Retina (tissue), 1 donor: ENCODE data around the gene HHAT.

Experiments
- DNase-seq: peaks from one replicate; pipeline ENCODE4 v3.0.0-alpha.2; 2016

Gene HHAT

DNA sequence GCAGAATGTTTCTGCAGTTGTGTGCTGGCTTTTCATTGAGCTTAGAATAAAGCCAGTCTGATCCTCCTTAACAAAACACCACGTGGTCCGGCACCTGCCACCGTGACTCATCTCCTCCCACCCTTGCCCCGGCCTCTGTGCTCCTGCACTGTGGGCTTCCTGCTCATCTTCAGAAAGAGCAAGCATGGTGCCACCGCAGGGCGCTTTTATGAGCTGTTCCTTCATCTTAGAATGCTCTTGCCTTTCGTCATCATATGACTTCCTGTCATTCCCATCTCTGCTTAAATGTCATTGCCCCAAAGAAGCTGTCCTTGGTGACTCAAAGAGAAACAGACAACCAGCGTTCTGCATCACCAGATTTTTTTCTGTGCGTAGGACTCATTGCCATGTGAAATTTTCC lies 117.8 kb downstream of the HHAT start:
- DNase-seq = no peak

DNA sequence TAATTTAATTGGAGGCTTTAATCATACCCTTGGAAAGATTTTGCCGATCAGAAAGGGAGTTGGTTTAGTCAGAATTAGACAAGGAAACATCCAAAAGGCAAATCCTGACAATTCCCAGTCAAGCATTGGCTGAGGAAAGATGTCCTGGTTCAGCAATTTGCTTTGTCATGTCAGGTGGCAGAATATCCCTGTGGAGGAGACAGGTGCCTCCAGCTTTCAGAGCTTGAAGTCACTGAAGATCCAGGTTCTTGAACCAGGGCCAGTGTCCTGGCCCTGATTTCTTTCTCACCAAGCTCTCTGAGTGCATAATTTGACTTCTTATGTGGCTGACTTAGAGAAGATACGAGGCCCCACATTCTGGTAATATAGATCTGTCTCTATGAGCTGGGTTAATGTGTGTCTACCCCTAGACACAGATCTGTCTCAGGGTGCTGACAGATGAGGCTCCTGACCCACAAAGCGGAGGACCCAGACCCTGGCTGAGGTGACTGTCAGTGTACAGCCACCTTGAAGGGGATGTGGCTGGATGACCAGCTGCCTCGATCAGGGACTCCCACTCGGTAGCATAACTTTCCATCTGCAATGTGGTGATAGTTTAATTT lies 118.9 kb downstream of the HHAT start:
- DNase-seq = no peak

DNA sequence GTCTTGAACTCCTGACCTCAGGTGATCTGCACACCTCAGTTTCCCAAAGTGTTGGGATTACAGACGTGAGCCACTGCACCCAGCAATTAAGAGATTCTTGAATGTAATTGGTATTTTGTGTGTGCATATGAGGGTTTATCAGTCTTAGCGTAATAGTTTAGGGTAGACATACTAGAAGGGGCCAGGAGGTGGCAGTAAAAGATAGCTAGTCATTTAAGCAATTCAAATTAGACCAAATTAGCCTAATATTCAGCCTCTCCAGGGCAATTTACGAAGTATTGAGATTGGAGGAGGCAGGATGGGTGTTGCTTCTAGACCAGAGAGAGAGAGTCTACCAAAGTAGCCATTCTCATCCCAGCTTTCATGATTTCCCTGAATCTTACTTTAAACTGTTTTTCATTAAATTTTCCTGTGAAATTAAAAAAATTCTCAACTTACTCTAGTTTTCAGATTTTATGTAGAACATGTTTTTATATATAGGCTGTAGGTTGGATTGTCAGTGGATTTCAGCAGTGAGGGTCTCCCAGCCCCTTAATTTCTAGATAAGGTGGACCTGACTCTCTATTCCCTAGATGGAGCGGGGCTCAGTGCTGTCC lies 119.7 kb downstream of the HHAT start:
- peak; percentile 45 for DNase-seq

DNA sequence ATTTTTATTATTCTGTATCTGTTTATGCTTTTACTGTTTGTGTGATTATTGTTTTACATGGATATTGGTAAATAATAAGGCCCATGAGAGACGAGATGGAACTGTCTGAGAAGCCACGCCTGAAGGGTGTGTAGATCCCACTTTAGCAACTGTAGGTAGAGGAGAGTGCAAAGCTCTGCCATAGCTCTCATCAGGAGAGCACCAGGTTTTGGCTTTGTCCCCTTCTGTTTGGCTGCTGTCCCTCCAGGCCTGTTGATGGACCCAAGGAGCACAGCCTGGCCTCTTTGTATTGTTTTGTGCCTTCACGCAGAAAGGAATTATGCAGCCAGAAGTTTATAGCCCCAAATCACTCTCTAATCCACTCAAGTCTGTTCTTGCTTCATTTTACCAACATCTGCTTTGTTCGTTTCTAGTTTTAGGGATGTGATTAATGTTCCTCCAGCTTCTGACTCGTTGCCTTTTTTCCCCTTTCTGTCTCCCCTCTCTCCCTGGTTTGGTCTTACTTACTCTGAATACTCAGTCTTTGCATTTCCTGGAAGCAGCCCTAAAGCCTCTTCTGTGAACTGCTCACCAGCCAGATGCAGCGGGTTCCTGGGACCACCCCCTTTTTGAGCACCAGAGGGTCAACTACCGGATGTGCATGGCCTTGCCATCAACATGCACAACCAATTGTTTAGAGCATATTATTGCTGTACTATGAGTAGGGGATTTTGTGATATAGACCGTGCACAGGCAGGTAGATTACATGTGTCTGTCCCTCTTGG lies 127.3 kb downstream of the HHAT start:
- no peak for DNase-seq

DNA sequence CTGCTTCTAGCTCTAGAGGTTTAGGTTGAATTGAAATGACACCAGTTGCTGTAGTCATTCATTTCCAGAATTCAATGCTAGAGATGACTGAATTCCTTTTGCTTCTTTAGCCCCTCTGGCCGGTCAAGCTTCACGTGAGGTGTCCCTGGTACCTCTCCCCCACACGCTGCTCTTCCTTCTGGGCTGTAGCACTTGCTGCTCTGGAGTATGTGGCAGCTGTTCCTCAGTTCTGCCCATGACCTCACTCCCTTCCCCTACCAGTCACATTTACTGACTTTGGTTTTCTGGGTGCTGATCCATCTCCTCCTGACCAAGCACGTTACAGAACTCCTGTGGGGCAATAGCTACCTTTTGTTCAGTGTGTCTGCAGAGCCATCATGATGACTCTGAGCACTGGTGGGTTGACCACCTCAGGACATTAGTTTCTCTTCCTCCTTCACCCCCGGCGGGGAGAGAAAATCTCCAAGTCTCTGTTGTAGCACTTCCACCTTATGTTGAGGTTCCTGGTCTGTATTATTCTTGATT lies 128.1 kb downstream of the HHAT start:
- DNase-seq = no peak

DNA sequence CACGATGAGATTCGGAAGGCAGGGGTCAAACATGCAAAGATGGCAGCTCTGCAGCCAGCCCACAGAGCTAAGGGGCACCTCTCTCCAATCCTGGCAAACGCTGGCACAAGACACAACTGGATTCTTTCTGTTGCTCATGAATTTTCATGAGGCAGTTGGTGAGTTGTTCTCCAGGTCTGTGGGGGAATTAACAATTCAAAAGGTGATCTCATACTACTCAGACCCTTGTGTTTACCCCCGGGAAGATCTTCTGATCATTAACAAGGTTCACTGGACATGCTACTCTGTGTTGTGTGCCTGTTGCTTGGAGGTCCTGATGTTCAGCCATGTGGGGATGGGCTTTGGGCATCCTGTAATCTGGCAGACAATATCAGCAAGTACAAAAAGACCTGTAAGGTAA lies 128.9 kb downstream of the HHAT start:
- no peak for DNase-seq

DNA sequence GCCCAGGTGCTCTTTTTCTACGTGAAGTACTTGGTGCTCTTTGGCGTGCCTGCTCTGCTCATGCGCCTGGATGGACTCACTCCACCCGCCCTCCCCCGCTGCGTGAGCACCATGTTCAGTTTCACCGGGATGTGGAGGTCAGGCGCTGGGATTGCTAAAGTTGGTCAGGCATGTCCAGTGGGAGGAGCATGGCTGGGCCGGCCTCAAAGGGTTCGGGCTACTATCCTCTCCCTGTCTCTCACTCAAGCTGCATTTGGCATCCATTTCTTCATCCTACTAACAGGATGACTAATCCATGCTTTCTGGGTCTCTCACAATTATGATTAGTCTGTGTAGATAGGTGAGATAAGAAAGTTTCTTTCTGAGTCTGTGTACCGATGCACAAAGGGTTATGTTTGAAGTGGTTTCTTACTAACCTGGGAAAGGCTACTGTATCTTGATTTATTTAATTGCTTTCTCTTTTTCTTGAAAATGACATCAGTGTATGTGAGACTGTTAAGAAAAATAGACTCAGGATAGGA lies 135.9 kb downstream of the HHAT start:
- DNase-seq = no peak

DNA sequence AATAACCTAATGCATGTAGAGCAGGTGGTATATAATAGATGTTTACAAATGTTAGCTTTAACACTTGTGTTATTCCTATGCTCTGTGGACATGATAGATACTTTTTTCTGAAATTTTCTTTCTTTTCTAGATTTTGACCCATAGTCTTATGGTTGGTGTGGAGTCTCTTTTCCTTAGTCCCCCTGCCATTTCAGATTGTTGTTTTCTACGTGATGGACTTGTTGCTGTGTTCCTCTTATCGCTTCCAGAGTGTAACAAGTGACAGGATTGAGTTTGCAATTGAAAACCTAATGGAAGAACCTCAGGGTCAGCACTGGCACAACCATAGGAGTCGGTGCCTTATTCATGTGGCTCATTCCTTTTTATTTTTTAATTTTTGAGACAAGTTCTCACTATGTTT lies 136.4 kb downstream of the HHAT start:
- DNase-seq = no peak

DNA sequence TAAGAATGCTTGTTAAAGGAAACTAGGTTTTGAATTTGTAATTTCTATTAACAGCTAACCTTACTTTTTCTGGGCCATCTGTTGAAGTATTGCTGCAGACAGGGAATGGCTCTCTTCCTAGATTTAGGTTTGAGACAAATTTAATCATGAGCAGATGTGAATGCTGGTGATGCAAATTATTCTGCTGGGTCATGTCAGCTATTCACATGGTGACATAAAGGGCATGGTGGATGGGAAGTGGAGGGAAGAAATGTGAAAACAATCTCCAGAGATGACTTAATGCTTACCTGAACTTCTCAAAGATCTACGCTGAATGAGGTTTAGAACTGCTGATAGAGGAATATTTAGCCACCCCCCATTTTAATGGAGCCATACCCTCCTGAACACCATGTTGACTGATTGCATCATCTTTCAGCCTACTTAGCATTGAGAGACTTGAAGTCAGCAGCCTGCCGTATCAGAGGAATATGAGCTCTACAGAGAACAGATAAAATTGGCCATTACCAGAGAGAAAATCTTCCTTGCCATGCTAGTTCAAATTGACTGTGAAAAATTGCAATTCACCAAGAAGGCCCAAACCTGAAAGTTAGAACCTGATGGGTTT lies 138.8 kb downstream of the HHAT start:
- no peak for DNase-seq

DNA sequence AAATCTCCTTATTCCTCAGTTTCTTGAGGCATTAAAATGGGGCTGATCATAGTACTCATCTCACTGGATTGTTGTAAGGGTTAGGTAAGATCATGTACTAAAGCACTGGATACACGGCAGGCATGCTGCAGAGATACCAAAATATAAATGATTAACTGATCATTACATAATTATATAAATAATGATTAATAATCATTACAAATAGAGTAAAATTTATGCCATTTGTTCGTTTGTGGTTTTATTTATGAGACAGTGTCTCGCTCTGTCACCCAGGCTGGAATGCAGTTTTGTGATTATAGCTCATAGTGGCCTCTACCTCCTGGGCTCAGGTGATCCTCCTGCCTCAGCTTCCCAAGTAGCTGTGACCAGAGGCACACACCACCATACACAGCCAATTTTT lies 140.7 kb downstream of the HHAT start:
- DNase-seq = no peak

DNA sequence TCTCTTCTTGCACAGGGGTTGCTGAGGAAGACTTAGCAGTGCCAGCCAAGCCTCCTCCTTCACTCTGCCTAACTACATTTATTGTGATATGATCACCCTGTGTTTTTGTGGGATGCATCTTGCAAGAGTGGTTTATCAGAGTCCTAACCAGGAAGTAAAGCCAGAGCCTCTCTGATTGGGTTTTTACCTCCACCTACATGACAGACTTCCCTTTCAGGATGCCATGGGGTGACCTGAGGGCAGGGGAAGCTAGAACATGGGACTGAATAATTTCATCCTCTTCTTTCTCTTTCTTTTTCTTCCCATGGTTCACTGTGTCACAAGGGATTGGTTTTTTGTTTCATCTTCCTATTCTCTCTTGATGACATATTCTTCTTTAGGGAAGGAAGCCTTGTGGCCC lies 146.6 kb downstream of the HHAT start:
- DNase-seq = no peak

DNA sequence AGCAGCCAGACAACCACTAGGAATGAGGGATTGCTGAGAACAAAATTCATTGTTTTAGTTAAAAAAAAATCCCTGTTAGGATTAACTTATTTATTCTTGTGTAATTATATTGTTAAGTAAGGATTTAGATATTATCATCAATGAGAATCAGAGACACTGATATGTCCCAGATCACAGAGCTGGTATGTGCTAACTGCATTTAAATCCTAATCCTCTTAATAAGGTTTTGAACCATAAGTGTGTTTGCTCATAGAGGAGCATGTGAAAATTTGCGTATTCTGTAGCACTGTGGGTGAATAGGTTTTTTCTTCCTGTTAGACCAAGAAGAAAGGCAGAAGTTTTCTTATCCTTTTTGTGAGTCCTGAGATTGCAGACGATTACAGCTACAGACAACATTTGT lies 147.1 kb downstream of the HHAT start:
- DNase-seq = no peak

DNA sequence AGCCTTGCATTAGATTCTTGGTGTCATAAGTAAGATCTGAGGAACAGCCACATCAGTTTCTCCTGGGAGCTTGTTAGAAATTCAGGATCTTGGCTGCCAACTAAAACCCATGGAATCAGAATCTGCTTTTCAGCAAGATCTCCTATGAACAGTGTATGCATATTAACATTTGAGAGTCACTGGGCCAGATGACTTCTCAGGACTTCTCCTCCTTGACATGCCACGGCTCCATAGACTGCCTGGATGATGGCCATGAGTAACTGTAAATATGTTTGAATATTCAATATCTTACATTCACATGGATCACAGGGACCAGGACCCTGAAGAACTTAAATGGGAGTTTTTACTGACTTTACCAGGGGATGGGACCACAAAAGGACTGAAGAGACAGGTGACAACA lies 148.0 kb downstream of the HHAT start:
- DNase-seq = no peak

DNA sequence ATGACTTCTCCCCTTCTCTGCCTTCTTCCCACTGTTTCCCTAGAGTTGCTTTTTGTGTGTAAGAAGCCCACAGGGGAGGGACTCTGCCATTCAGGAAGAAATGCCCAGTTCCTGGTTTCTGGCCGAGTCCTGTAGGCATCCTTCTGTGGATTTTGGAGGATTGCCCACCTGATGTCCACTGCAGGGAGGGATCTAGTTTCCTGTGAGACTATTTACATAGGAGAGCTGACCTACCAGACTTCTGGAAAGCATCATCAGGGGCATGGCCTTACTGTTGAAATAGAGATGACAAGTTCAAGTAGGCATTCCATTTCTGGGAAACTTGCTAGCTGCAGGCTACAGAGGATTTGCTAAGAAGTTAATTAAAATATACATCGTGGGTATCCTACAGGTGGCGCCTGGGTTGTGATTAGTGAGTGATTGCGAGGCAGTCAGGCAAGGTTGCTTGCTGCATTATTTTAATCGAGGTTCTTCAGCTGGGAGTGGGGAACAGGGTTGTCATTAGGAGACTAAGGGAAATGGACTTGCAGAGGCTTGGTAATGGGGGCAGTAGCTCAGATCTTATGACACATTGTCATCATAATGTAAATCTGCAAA lies 148.7 kb downstream of the HHAT start:
- DNase-seq = no peak

DNA sequence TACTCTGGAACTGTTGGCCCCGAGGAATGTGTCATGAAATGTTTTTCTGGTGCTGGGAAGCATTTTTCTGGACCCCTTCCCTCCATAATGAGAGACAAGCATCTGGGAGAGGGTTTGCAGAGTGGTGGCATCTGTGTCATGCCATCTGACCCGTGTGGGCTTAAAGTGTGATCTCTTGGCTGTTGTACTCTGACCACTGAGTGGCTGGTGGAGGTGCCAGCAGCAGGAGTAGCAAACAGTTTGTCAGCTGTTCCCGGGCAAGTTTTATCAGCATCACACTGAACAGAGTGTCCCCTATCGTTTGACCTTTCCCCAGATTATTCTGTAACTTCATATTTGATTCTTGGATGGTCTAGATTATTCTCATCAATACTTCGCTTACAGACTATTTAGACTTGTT lies 150.1 kb downstream of the HHAT start:
- no peak for DNase-seq

DNA sequence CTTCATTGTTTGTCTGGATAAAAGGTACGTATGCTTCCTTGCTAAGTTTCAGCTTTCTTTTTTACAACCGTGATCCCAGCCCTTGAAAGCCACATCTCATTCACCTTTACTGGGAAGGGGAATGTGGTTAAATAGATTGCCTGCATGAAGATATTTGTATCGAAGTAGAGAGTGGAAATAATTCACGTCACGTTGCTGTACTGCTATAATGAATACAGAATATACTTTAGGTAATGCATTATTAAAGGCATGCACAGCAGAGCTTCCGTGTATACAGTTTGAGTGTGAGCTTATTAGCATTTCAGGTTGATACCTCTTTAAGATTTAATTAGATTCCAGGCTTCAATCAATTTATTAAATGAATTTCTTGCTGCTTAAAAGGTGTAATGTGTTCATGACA lies 153.8 kb downstream of the HHAT start:
- DNase-seq = no peak

DNA sequence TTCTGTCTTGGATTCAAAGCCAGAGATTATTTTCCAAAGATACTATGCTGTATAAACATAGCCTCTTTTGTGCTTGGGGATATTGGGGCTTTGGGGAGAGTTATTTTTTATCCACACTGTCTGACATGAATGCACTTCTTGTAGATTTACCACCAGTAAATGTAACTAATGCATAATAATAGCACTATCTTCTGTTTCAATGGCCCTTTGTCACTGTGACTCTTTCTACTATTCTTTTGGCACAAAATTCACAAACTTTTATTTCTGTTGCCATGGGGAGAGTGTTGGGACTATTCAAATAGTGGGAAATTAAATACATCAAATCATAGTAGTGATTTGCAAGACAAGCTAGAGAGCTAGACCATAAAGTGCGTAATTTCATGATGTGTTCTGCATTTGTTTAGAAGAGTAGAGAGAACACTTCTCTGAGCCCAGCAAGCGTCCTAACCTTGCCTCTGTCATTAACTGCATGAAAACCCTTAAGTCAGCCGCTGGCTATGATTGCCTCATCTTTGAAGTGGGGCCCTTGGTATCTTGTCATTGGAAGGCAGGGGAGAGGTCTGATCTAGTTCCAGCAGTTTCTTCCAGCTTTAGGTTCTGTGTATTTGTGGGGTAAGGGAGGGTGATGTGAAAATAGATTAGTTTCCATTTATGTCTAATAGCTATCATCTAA lies 154.4 kb downstream of the HHAT start:
- no peak for DNase-seq

DNA sequence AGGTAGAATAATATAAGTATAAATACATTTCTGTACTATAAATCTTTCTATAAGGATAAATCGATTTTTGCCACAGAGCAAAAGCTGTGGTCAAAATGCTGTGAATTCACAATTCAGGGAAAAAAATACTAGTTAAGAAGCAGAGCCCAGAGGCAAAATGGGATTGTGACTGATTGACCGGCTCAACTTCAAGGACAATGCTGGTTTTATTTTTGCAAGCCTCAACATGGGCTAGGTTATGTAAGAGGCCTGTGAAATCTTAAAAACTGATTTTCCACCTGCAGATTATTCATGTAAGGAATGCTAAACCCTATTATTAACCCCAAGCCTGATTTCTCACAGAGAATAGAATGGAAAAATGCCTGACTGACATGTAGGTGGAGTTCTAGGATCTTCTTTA lies 155.1 kb downstream of the HHAT start:
- no peak for DNase-seq

DNA sequence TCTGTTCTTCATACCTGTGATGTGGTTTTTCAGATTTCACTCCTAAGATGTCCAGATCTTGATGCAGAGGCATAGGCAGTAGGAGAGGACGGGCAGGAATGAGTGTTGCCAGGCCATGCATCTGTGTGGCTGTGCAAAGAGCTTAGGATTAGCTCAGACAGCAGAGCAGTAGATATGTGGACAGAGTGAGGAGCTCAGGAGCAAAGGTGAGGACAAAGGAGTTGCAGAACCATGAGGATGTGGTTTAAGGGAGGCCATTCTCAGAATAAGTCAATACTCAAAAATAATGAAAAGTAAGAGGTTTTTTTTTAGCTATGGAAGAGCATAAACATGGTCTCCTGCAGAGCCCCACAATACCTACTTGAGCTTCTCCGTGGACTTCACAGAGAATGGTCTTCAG lies 158.3 kb downstream of the HHAT start:
- DNase-seq = no peak

DNA sequence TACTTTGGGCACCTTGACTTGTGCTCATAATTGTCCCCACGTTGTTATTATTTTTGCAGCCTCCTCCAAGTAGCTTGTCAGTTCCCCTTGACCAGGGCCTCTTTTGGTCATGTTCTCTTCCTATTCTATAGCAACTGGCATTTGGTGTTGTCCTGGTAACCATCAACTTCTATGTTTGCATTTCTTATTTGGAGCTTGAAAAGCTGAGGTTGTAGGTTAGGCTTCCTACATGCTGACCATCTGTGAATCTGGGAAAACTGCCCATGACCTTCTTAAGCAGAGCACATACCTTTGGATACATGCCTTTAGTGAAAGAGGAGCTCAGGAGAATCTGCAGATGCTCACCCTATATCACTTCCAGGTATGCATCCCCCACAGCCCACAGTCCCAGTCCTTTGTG lies 160.8 kb downstream of the HHAT start:
- DNase-seq = no peak

DNA sequence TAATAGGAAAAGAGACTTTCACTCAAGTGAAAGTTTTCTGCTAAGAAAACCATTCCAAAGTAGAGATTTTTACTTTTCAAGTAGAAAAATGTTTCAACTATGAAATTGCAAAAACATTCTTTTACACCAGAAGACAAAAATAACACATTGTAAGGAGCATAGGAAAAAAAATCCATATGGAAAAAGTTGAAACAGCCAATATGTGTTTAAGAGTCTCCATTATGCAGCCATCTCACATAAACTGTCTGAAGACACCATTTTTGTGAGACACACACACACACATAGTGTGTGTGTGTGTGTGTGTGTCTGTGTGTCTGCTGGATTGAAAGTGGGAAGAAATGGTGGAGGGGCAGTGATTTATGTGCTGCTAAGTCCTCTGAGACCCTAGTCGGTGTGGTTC lies 162.1 kb downstream of the HHAT start:
- no peak for DNase-seq

DNA sequence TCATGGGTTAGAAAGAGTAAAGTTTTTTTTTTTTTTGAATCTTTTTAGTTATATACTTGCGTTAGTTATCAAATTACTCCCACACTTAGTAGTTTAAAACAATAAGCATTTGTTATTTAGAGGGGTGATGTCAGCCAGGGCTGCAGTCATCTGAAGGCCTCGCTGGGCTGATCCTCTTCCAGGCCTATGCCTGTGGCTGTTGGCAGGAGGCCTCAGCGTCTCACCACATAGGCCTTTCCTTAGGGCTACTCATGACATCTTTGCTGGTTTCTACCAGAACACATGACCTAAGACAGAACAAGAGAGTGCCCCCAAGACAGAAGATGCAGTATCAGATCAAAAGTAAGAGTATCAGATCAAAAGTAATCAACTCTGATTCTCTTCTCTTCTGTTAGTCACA lies 167.4 kb downstream of the HHAT start:
- no peak for DNase-seq

DNA sequence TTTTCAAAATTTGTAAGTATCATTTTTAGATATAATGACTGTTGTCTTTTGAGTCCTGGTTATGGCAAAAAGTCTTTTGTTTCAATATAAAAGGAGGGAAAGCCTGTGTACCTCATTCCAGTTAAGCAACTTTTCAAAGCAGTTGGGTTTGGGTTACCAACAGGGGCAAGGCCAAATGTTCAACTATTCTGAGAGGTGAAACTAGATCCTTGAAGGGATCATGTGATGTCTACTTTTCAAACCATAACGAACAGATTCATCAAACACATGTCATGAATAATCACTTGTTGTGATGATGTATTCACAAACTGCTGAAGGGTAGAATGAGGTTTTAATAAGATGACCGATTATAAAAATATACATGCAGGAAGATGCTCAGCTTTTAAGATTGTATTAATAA lies 171.3 kb downstream of the HHAT start:
- DNase-seq = no peak
